OCI-LY3 (cell line): ENCODE results near the gene ARHGAP26.

ENCODE experiments used
- H2AFZ ChIP-seq: fragments of 200-600, 300-600 bp; shearing (Covaris generic); 2 replicates; pipeline ENCODE4 v1.6.0; 2014; ENCODE audit warnings: antibody characterized with exemption, low read depth, low read length
- H3K27ac ChIP-seq: fragments of 200-600, 300-600 bp; sonication (generic); 2 replicates; pipeline ENCODE4 v1.5.1; 2014; ENCODE audit warnings: mild to moderate bottlenecking, low read length, moderate library complexity, mixed read lengths
- H3K27me3 ChIP-seq: fragments of 200-600, 300-600 bp; sonication (generic); 2 replicates; pipeline ENCODE4 v1.6.1; 2014; ENCODE audit warnings: low read depth, low read length, mixed read lengths
- H3K36me3 ChIP-seq: fragments of 200-600, 300-600 bp; sonication (generic); replicated peaks from 2 replicates; pipeline ENCODE3; 2014; ENCODE audit warnings: low read depth, low read length, mixed read lengths
- H3K4me1 ChIP-seq: fragments of 300-600, 200-600 bp; sonication (generic); 2 replicates; pipeline ENCODE4 v1.6.1; 2014; ENCODE audit warnings: low read length, mixed read lengths
- H3K4me2 ChIP-seq: fragments of 200-600, 300-600 bp; sonication (generic); 2 replicates; pipeline ENCODE4 v1.6.1; 2014; ENCODE audit warnings: low read length, mixed read lengths
- H3K4me3 ChIP-seq: fragments of 300-600, 200-600 bp; sonication (generic); 2 replicates; pipeline ENCODE4 v1.5.1; 2014; ENCODE audit warnings: antibody characterized with exemption, mild to moderate bottlenecking, low read length, moderate library complexity
- H3K79me2 ChIP-seq: fragments of 300-600, 200-600 bp; shearing (Covaris generic); 2 replicates; pipeline ENCODE4 v1.6.1; 2014; ENCODE audit warnings: mild to moderate bottlenecking, low read length, mixed read lengths
- H3K9ac ChIP-seq: fragments of 300-600, 200-600 bp; shearing (Covaris generic); 2 replicates; pipeline ENCODE4 v1.6.0; 2014; ENCODE audit warnings: mild to moderate bottlenecking, low read length, moderate library complexity
- H3K9me3 ChIP-seq: fragments of 200-600, 300-600 bp; shearing (Covaris generic); 2 replicates; pipeline ENCODE4 v1.6.1; 2014; ENCODE audit warnings: low read length, mixed read lengths; ENCODE audit not compliant: insufficient read depth
- H4K20me1 ChIP-seq: fragments of 200-600, 300-600 bp; sonication (generic); 2 replicates; pipeline ENCODE4 v1.6.1; 2016; ENCODE audit warnings: low read length, mixed read lengths; ENCODE audit not compliant: insufficient read depth
- CTCF ChIP-seq: fragments of 200-600, 300-600 bp; sonication (generic); IDR thresholded peaks from 2 replicates; pipeline ENCODE4 v1.5.1; 2014; ENCODE audit warnings: antibody characterized with exemption, low read length, low read depth
- EZH2phosphoT487 ChIP-seq: fragments of 200-600 bp; shearing (Covaris generic); IDR thresholded peaks from 2 replicates; pipeline ENCODE4 v1.6.1; 2018; ENCODE audit warnings: antibody characterized with exemption, mixed run types, low read depth

ARHGAP26 gene

GRCh38 chr5:143236682-143237081 lies 466.5 kb downstream of the ARHGAP26 start:
- H4K20me1 ChIP-seq: no peaks in the 10 kb centered on the region
- H3K36me3 ChIP-seq: no peaks in the 10 kb centered on the region

GRCh38 chr5:143237664-143238063 lies 467.5 kb downstream of the ARHGAP26 start:
- TF ChIP-seq CTCF: no peak
- Histone ChIP-seq H3K4me2 (no peak overlapping the region), H3K36me3 (no peaks in the 10 kb centered on the region), H3K4me3 (no peak overlapping the region), H3K27ac (no peak overlapping the region), H3K4me1 (peaks cover 6% of the 10 kb centered on the region), H3K79me2 (no peaks in the 10 kb centered on the region), H3K9me3 (no peaks in the 10 kb centered on the region), H4K20me1 (no peaks in the 10 kb centered on the region), H3K9ac (no peak overlapping the region), H2AFZ (no peak overlapping the region), H3K27me3 (no peaks in the 10 kb centered on the region)

More at GRCh38 chr5:143236682-143237081, 466.5 kb downstream of the ARHGAP26 start:
- Histone ChIP-seq H2AFZ (no peak overlapping the region), H3K27ac (no peak overlapping the region), H3K4me3 (no peak overlapping the region), H3K27me3 (no peaks in the 10 kb centered on the region), H3K9me3 (no peaks in the 10 kb centered on the region), H3K9ac (no peak overlapping the region), H3K4me1 (peaks cover 14% of the 10 kb centered on the region), H3K4me2 (no peak overlapping the region), H3K79me2 (no peaks in the 10 kb centered on the region)
- no peak for TF ChIP-seq EZH2phosphoT487
- TF ChIP-seq CTCF: no peak

DNA sequence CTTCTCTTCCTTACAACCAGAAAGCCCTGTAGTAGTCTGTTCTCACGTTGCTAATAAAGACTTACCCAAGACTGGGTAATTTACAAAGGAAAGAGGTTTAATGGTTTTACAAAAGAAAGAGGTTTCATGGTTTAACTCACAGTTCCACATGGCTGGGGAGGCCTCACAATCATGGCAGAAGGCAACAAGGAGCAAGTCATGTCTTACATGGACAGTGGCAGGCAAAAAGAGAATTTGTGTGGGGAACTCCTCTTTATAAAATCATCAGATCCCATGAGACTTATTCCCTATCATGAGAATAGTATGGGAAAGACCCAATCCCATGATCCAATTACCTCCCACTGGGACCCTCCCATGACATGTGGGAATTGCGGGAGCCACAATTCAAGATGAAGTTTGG lies 468.4 kb downstream of the ARHGAP26 start:
- Histone ChIP-seq H3K4me1 (no peaks in the 10 kb centered on the region), H3K27me3 (no peaks in the 10 kb centered on the region), H2AFZ (no peak overlapping the region), H4K20me1 (no peaks in the 10 kb centered on the region), H3K27ac (no peak overlapping the region), H3K79me2 (no peaks in the 10 kb centered on the region), H3K9me3 (no peaks in the 10 kb centered on the region), H3K36me3 (no peaks in the 10 kb centered on the region), H3K4me3 (no peak overlapping the region), H3K4me2 (no peak overlapping the region), H3K9ac (no peak overlapping the region)
- TF ChIP-seq CTCF: no peak
- no peak for TF ChIP-seq EZH2phosphoT487

- Histone ChIP-seq H3K36me3 (no peaks in the 10 kb centered on the region), H3K4me3 (no peak overlapping the region), H2AFZ (no peak overlapping the region), H3K4me2 (no peak overlapping the region), H4K20me1 (no peaks in the 10 kb centered on the region), H3K79me2 (no peaks in the 10 kb centered on the region), H3K9me3 (no peaks in the 10 kb centered on the region), H3K27ac (no peak overlapping the region), H3K27me3 (no peaks in the 10 kb centered on the region), H3K4me1 (no peaks in the 10 kb centered on the region), H3K9ac (no peak overlapping the region)
- no peak for TF ChIP-seq CTCF
- TF ChIP-seq EZH2phosphoT487: no peak
Observed at GRCh38 chr5:143239882-143240518, 469.8 kb downstream of the ARHGAP26 start.
